CD4-positive, alpha-beta T cell treated with Interleukin-1 beta for 1 hour (primary cell): ENCODE results near the gene ZNF296.

Source experiments
- DNase-seq, 2 donors: peaks; one replicate each; pipeline ENCODE4 v3.0.0-alpha.2; 2020 to 2022

ZNF296 gene

GRCh38 chr19:45102481-45102880 is 26.2 kb upstream of the ZNF296 start:
- no peak for DNase-seq

- no peak for DNase-seq
Measured at GRCh38 chr19:45101806-45102205, 25.5 kb upstream of the ZNF296 start.

GRCh38 chr19:45100846-45101252 is 24.6 kb upstream of the ZNF296 start:
- DNase-seq: no peak

- DNase-seq: no peak
Measured at GRCh38 chr19:45100201-45100600, 23.9 kb upstream of the ZNF296 start.

GRCh38 chr19:45099467-45100191 is 23.4 kb upstream of the ZNF296 start:
- no peak for DNase-seq

- DNase-seq: no peak
Measured at GRCh38 chr19:45098521-45099466, 22.5 kb upstream of the ZNF296 start.

- DNase-seq: no peak
Measured at GRCh38 chr19:45097776-45098520, 21.7 kb upstream of the ZNF296 start.

- no peak for DNase-seq
Measured at GRCh38 chr19:45097450-45097775, 21.1 kb upstream of the ZNF296 start.

- DNase-seq: no peak
Measured at GRCh38 chr19:45096700-45097099, 20.4 kb upstream of the ZNF296 start.

GRCh38 chr19:45095496-45096413 is 19.5 kb upstream of the ZNF296 start:
- no peak for DNase-seq

GRCh38 chr19:45094707-45095106 is 18.4 kb upstream of the ZNF296 start:
- DNase-seq: no peak

- DNase-seq: no peak
Measured at GRCh38 chr19:45094137-45094536, 17.9 kb upstream of the ZNF296 start.

- peak; percentile 95 for DNase-seq
Measured at GRCh38 chr19:45092747-45093678, 16.7 kb upstream of the ZNF296 start, which contains the start of gene PPP1R37. TSS of gene PPP1R37 (plus strand) at chr19:45093179. CDS start at chr19:45093326, 147 bp downstream.

- DNase-seq: peak; percentile 97 to 98
Measured at GRCh38 chr19:45091031-45091923, 15.0 kb upstream of the ZNF296 start.

- DNase-seq: no peak
Measured at GRCh38 chr19:45090606-45091005, 14.3 kb upstream of the ZNF296 start.

- no peak for DNase-seq
Measured at GRCh38 chr19:45090034-45090433, 13.8 kb upstream of the ZNF296 start.

GRCh38 chr19:45087531-45087930 is 11.3 kb upstream of the ZNF296 start:
- DNase-seq: peak; percentile 76 to 81

GRCh38 chr19:45086480-45086879 is 10.2 kb upstream of the ZNF296 start:
- DNase-seq: no peak

GRCh38 chr19:45082170-45082569 is 5.9 kb upstream of the ZNF296 start:
- no peak for DNase-seq

- no peak for DNase-seq
Measured at GRCh38 chr19:45079911-45080370, 3.7 kb upstream of the ZNF296 start.
